Measurements from ENCODE around the gene CCDC60. TPM values are rescaled to one million over a fixed set of nuclear protein-coding genes. Genes with fewer than 3 reads are reported as not detected.

CCDC60 gene
- not detected for polyA plus RNA-seq

GRCh38 chr12:119334430-119335170 lies at the start of gene CCDC60:
Gene CCDC60 (plus strand): TSS chr12:119334729. CDS start chr12:119335177, 448 bp downstream.
- no peak within 1 kb of the TSS for H3K27ac ChIP-seq (ENCODE audit: low read depth, low read length)
- 17 to 27% (median 24%) methylated on average over 26 of the region's 26 CpGs for WGBS, 3 donors

GRCh38 chr12:119288576-119288975 lies 46.0 kb upstream of the CCDC60 start:
- WGBS, 3 donors: 62 to 67% (median 64%) methylated on average over 11 of the region's 11 CpGs
- H3K27ac ChIP-seq (ENCODE audit: low read depth, low read length): no peak overlapping the region

- 34 to 59% (median 56%) methylated on average over 6 of the region's 6 CpGs for WGBS, 3 donors
- no peak overlapping the region for H3K27ac ChIP-seq (ENCODE audit: low read depth, low read length)
Observed at GRCh38 chr12:119292893-119293630, 41.5 kb upstream of the CCDC60 start.

GRCh38 chr12:119294211-119294610 lies 40.3 kb upstream of the CCDC60 start:
- WGBS, 3 donors: 47 to 53% (median 48%) methylated on average over 5 of the region's 5 CpGs

GRCh38 chr12:119296535-119296934 lies 38.0 kb upstream of the CCDC60 start:
- WGBS, 3 donors: 22 to 45% (median 44%) methylated on average over 2 of the region's 2 CpGs
- H3K27ac ChIP-seq (ENCODE audit: low read depth, low read length): no peak overlapping the region

More at GRCh38 chr12:119294211-119294610, 40.3 kb upstream of the CCDC60 start:
- H3K27ac ChIP-seq (ENCODE audit: low read depth, low read length): no peak overlapping the region

- no peak overlapping the region for H3K27ac ChIP-seq (ENCODE audit: low read depth, low read length)
Observed at GRCh38 chr12:119299130-119299529, 35.4 kb upstream of the CCDC60 start.

GRCh38 chr12:119301379-119301778 lies 33.1 kb upstream of the CCDC60 start:
- H3K27ac ChIP-seq (ENCODE audit: low read depth, low read length): no peak overlapping the region
- 65 to 71% (median 69%) methylated on average over 9 of the region's 9 CpGs for WGBS, 3 donors

GRCh38 chr12:119302451-119303080 lies 32.0 kb upstream of the CCDC60 start:
- WGBS, 3 donors: 30 to 56% (median 49%) methylated on average over 7 of the region's 7 CpGs
- no peak overlapping the region for H3K27ac ChIP-seq (ENCODE audit: low read depth, low read length)

GRCh38 chr12:119306593-119306992 lies 27.9 kb upstream of the CCDC60 start:
- no peak overlapping the region for H3K27ac ChIP-seq (ENCODE audit: low read depth, low read length)
- WGBS, 3 donors: 77 to 85% (median 83%) methylated on average over 6 of the region's 6 CpGs

- no peak overlapping the region for H3K27ac ChIP-seq (ENCODE audit: low read depth, low read length)
- WGBS, 3 donors: 85 to 100% (median 91%) methylated on average over 2 of the region's 2 CpGs
Observed at GRCh38 chr12:119307747-119308146, 26.8 kb upstream of the CCDC60 start.

- H3K27ac ChIP-seq (ENCODE audit: low read depth, low read length): no peak overlapping the region
- WGBS, 3 donors: 35 to 50% (median 40%) methylated on average over 19 of the region's 19 CpGs
Observed at GRCh38 chr12:119308708-119309456, 25.6 kb upstream of the CCDC60 start.

- no peak overlapping the region for H3K27ac ChIP-seq (ENCODE audit: low read depth, low read length)
- WGBS, 3 donors: 49 to 79% (median 78%) methylated on average over 4 of the region's 4 CpGs
Observed at GRCh38 chr12:119311878-119312277, 22.7 kb upstream of the CCDC60 start.

- 42 to 55% (median 45%) methylated on average over 1 of the region's 1 CpG for WGBS, 3 donors
- H3K27ac ChIP-seq (ENCODE audit: low read depth, low read length): no peak overlapping the region
Observed at GRCh38 chr12:119312904-119313303, 21.6 kb upstream of the CCDC60 start.

GRCh38 chr12:119314290-119314689 lies 20.2 kb upstream of the CCDC60 start:
- no peak overlapping the region for H3K27ac ChIP-seq (ENCODE audit: low read depth, low read length)
- 87 to 96% (median 94%) methylated on average over 5 of the region's 5 CpGs for WGBS, 3 donors

GRCh38 chr12:119319638-119320037 lies 14.9 kb upstream of the CCDC60 start:
- WGBS, 3 donors: 62 to 71% (median 63%) methylated on average over 2 of the region's 2 CpGs
- no peak overlapping the region for H3K27ac ChIP-seq (ENCODE audit: low read depth, low read length)

GRCh38 chr12:119320678-119321077 lies 13.9 kb upstream of the CCDC60 start:
- H3K27ac ChIP-seq (ENCODE audit: low read depth, low read length): no peak overlapping the region
- WGBS, 3 donors: 35 to 85% (median 54%) methylated on average over 2 of the region's 2 CpGs

GRCh38 chr12:119322301-119322723 lies 12.2 kb upstream of the CCDC60 start:
- no peak overlapping the region for H3K27ac ChIP-seq (ENCODE audit: low read depth, low read length)
- 66 to 76% (median 71%) methylated on average over 7 of the region's 7 CpGs for WGBS, 3 donors

GRCh38 chr12:119325813-119326212 lies 8.7 kb upstream of the CCDC60 start:
- WGBS, 3 donors: 34 to 54% (median 47%) methylated on average over 1 of the region's 1 CpG
- H3K27ac ChIP-seq (ENCODE audit: low read depth, low read length): no peak overlapping the region

- H3K27ac ChIP-seq (ENCODE audit: low read depth, low read length): no peak overlapping the region
Observed at GRCh38 chr12:119326341-119326740, 8.2 kb upstream of the CCDC60 start.
